ENCODE results near the gene TMEM82.

TMEM82 gene

DNA sequence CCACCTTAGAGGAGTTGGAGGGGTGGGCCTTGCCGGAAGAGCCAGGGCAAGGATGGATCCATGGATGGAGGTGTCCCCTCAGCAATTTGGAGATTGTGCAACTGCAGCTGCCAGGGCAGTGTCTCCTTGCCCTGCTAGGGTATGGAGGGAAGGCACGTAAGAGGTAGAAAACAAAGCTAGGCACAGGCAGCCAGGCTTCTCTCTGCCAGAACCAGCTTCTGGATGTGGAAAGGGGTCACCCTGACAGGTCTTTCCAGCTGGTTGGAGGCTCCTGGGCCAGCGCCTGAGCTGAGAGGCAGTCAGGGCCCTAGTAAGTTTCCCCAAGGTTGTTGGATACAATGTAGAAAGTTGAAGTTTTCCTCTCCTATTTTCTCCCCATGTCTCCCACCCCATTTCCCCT lies 21.4 kb upstream of the TMEM82 start:
- DNase-seq = no peak

DNA sequence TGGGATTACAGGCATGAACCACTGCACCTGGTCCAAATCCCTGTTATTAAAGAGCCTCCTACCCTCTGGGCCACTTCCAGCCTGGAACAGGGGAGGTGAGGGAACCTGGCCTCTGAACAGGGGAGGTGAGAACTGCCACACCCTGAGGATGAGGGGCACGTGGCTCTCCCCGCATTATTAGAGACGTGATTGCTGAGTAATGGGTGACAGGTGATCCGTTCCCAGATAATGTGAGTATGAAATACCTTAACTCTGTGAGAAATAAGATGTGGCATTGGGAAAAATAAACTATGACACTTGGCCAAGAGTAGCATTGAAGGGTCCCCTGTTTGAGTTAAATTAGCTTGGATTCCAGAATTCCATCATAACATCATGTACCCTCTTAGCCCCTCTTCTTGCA lies 19.9 kb upstream of the TMEM82 start:
- DNase-seq = no peak

DNA sequence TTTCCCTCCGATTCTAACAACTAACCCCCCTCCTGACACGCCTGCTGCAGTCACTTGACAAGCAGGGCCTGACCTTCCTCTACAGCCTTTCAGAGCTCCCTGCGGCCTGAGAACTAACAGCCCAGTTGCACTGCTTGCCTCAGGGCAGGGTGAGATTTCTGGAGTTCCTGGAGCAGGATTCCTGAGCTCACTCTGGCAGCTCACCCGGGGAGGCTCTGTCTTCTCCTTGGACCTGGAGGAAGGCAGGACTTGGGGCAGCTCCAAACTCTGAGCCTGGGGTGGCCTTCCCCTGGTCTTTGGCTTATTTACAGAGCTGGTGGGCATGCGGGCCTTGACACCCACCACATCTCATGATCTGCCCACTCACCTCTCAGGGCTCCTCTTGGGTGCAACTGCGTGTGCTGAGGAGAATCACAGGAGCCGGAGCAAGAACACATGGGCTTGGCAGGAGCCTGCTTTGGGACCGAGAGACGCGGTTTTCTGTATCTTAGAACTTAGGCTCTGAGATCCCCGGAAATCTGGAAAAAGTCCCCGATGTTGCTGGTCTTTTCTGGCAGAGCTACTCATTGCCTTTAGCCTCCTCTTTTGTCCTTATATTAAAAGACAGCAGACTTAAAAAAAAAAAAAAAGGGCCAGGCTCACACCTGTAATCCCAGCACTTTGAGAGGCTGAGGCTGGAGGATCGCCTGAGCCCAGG lies 19.3 kb upstream of the TMEM82 start:
- DNase-seq = no peak

DNA sequence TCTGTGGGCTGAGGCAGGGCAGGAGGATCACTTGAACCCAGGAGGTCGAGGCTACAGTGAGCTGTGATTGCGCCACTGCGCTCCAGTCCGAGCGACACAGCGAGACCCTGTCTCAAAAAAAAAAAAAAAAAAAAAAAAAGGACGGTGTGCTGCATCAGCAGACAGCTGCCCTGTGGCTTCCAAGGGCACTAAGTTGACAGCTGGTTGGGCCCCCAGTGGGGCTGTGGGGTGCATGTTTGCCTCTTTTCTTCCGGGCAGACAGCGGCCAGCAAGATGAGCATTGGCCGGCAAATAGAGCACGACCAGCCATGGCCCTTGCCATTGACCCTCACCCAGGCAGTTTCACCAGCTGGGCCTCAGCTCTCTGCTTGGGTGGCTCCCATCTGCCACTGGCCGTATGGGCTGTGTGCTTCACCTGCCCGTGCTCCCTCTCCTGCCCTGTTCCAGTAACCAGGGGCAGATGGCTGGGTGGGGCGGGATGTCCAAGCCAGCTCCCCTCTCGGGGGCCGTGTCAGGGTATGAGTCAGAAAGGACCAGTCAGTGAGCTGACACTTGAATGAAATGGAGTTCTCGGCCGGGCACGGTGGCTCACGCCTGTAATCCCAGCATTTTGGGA lies 18.6 kb upstream of the TMEM82 start:
- DNase-seq = no peak

- no peak for DNase-seq
Observed at GRCh38 chr1:15724949-15725880, 17.1 kb upstream of the TMEM82 start.

DNA sequence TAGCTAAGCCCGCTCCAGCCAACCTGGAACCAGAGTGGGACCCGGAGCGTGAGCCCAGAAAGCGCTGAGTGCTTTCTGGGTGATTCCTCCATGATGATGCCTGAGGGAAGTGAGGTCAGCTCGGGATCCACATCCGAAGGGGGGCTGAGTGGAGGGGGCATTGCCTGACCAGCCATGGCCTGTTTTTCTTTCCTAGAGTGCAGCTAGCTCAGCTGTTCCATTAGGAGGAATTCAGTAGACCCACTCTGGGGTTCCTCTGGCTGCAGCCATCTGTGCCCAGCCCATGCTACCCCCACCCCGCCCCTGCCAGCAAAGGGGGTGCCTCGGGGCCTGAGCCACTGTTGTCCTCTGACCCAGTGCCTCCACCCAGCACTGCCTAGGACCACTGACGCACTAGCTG lies 15.8 kb upstream of the TMEM82 start:
- DNase-seq = no peak

GRCh38 chr1:15727021-15727420 lies 15.3 kb upstream of the TMEM82 start:
- DNase-seq = no peak

DNA sequence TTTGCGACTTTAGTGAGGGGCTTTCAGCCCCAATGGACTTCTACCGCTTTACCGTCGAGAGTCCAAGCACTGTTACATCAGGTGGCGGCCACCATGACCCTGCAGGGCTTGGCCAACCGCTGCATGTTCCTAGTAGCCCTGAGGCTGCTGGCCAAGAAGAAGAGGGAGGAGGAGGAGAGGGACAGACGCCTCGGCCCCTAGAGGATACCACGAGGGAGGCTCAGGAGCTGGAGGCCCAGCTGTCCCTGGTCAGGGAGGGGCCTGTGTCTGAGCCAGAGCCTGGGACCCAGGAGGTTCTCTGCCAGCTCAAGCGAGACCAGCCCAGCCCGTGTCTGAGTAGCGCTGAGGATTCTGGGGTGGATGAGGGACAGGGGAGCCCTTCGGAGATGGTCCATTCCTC lies 14.9 kb upstream of the TMEM82 start:
- no peak for DNase-seq

- DNase-seq = no peak
Observed at GRCh38 chr1:15727866-15728534, 14.3 kb upstream of the TMEM82 start.

GRCh38 chr1:15728937-15729657 lies 13.2 kb upstream of the TMEM82 start:
- DNase-seq = no peak

DNA sequence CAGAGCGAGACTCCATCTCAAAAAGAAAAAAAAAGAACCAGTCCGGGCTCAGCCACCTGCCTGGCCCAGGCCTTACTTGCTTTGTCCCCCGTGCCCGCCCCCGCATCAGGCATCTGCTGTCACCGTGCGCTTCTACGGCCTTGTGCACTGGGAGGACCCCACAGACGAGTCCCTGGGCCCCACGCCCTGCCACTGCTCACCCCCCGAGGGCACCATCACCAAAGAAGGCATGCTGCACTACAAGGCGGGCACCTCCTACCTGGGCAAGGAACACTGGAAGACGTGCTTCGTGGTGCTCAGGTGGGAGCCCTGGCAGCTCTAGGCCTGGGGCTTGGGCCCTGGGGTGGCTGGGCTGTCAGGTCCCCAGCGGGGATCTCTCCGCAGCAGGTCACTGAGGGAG lies 11.9 kb upstream of the TMEM82 start:
- DNase-seq = no peak

GRCh38 chr1:15730936-15731335 lies 11.4 kb upstream of the TMEM82 start:
- no peak for DNase-seq

GRCh38 chr1:15731735-15732685 lies 10.3 kb upstream of the TMEM82 start:
- no peak for DNase-seq

- DNase-seq = no peak
Observed at GRCh38 chr1:15732686-15733081, 9.6 kb upstream of the TMEM82 start.

DNA sequence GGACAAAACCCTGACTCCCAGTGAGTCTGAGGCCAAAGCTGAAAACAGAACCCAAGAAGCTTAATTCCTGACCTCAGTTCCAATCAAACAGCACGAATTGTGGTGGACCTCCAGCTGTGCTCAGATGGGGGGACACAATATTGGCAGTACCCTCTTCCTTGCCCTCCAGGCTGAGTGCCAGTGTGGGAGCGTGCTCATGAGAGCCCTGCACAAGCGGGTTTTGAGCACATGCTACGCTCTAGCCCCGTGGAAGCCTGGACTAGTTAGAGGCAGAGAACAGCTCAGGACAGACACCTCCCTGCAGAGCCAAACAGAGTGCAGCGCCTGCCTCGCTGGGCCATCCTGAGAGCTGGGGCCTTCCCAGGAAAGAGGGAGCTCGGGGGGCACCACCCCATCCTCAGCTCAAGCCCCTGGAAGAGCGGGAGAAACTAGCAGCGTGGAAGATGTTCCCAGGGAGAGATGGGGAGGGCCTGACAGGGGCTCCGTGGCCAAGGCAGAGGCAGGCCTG lies 9.0 kb upstream of the TMEM82 start:
- no peak for DNase-seq

DNA sequence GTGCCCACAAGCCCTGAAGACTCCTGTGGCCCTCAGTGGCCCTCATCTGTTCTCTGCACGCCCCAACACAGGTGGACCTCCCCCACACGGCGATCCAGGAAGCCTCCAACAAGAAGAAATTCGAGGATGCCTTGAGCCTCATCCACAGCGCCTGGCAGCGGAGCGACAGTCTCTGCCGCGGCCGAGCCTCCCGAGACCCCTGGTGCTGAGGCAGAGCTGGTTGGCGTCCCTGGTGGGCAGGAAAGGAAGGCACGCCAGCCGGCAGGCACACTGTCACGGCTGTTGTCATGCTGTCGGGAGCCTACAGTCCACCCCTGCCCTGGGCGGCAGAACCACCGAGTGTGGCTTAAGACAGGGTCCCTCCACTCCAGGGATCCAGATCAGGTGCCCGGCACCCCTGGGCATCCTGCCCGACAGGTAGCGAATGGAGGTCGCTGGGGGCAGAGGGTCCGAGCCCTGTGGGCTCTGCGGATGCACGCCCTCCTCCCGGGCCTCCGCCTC lies 8.5 kb upstream of the TMEM82 start:
- DNase-seq = no peak

- DNase-seq = no peak
Observed at GRCh38 chr1:15734296-15734695, 8.0 kb upstream of the TMEM82 start.

DNA sequence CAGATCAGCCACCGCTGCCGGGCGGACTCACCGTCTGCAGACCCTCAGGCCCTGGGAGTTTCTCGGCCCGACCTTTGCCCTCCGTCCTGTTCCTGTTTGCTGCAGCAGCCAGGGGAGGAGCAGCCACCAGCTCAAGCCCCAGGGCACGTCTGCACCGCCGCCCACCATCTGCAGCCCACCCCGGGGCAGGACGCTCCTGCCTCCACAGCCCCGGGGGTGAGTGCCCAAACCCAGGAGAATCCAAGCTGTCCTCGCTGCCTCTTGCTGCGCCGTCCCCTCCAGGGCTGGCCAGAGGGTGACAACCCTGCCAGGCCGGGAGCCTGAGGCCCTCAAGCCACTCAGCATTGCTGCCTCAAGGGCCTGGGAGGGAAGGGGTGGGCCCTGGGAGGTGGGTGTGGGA lies 7.4 kb upstream of the TMEM82 start:
- no peak for DNase-seq

DNA sequence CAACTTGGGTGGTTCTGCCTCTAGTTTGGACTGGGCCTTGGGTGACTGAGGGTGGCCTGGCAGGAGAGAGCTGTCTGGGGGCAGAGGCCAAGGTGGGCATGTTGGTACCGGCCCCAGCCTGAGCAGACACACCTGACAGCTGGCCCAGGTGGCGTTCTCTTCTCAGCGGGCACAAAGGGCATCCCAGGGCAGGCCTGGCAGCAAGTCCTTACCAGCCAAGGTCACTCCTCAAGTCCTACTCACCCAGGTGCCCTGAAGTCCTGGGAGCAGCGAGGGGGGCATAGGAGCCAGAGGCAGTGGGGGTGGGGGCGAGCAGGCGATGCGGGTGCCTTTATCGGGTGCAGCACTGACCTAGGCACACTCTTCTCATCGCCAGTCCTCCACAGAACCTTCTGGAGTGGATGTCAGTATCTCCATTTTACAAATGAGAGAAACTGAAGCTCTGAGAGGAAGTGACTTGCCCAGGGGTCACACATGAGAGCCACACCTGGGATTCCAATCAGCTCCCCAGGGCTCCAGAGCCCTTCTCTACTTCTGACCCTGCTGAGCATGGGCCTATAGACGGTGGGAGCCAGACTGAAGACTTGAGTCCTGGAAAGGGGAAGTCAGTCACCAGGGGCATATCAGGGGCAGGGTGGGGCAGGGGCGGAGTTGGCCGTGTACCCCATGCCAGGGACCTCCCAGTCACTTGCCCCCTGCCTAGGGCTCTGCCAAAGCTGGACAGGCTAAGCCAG lies 6.8 kb upstream of the TMEM82 start:
- DNase-seq = no peak

Data from fibroblast of skin of abdomen (primary cell).